Measurements from ENCODE around the gene SNAPC1. TPM values are rescaled to one million over a fixed set of nuclear protein-coding genes. Genes with fewer than 3 reads are reported as not detected.

The SNAPC1 gene
- total RNA-seq, 1 experiment from 2014 or later = 8.6 TPM

GRCh38 chr14:61812347-61813095 lies 50.3 kb downstream of the SNAPC1 start, which contains the start of gene SYT16:
SYT16 (plus strand) TSS chr14:61812703.
- in situ Hi-C loops (cut with HindIII; ENCODE audit: low pct_unique_long_range_greater_than_20kb, low sequenced_read_pairs) (no loop called here), intact Hi-C loops (cut with micrococcal nuclease; ENCODE audit: unreplicated experiment) (no loop called here)
- Histone ChIP-seq H3K27me3 (ENCODE audit: control insufficient read depth, insufficient read depth, low read length) (peaks cover 6% of the 10 kb centered on the region), H3K27ac (ENCODE audit: low read length) (no peak within 1 kb of the TSS), H3K9me3 (ENCODE audit: control insufficient read depth, insufficient read depth, low read depth, low read length) (no peaks in the 10 kb centered on the region), H3K36me3 (ENCODE audit: control insufficient read depth, insufficient read depth, low read length) (no peaks in the 10 kb centered on the region), H3K4me3 (ENCODE audit: low read depth in 2 of 2, low read length in 2 of 2) (peak within 1 kb of the TSS; percentile 33 to 39), H3K4me1 (ENCODE audit: control insufficient read depth, insufficient read depth, low read length) (no peaks in the 10 kb centered on the region)
- ATAC-seq = peak; percentile 73
- ChIA-PET POLR2A (no interaction called here), CTCF (no interaction called here)
- no TSS peak for BruUV-seq (replicated peaks)
- TF ChIP-seq, protein P1, sequence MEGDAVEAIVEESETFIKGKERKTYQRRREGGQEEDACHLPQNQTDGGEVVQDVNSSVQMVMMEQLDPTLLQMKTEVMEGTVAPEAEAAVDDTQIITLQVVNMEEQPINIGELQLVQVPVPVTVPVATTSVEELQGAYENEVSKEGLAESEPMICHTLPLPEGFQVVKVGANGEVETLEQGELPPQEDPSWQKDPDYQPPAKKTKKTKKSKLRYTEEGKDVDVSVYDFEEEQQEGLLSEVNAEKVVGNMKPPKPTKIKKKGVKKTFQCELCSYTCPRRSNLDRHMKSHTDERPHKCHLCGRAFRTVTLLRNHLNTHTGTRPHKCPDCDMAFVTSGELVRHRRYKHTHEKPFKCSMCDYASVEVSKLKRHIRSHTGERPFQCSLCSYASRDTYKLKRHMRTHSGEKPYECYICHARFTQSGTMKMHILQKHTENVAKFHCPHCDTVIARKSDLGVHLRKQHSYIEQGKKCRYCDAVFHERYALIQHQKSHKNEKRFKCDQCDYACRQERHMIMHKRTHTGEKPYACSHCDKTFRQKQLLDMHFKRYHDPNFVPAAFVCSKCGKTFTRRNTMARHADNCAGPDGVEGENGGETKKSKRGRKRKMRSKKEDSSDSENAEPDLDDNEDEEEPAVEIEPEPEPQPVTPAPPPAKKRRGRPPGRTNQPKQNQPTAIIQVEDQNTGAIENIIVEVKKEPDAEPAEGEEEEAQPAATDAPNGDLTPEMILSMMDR (IDR thresholded peaks at IDR 0.05) = no peak
- TF ChIP-seq REST (IDR thresholded peaks at IDR 0.05; ENCODE audit: insufficient read depth in 1 of 2, low read depth in 2 of 2, low read length in 1 of 2) = no peak
- no peak for DNase-seq (ENCODE audit: low read depth, low spot score)

DNA sequence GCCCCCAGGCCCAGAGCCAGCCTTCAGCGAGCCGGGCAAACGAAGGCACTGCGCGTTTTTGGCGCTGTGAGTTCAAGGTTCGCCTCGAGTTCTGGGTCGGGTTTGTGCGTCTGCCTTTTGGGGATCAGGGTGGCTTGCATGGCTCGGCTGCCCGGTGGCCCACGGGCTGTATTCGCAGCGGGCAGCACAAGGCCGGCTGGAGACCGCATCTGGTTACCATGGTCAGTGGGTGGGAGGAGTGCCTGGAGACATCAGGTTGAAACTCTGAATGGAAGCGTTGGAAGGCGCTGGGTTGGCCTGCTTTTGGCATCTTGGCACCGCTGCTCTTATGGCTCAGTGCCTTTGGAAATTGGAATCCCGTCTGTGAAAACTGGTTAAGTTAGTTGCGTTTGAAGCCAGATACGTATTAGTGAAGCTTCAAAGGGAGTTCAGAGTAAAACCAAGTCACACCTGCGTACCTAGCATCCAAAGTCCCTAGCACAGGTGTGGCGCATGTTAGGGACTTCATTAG lies 50.9 kb downstream of the SNAPC1 start:
- CTCF ChIA-PET = no interaction called here
- ATAC-seq = peak; percentile 51; the same call in 1 of the 2 replicates

GRCh38 chr14:61822458-61822857 lies 60.2 kb downstream of the SNAPC1 start:
- peaks cover 1% of the 10 kb centered on the region; the same call in 1 of the 2 replicates for H3K27me3 ChIP-seq (ENCODE audit: control insufficient read depth, insufficient read depth, low read length)
- ATAC-seq (no peak), DNase-seq (ENCODE audit: low read depth, low spot score) (no peak)
- CTCF ChIA-PET = no interaction called here
- no peak overlapping the region for H3K27ac ChIP-seq (ENCODE audit: low read length)
- intact Hi-C loops (cut with micrococcal nuclease; ENCODE audit: unreplicated experiment) (no loop called here), in situ Hi-C loops (cut with HindIII; ENCODE audit: low pct_unique_long_range_greater_than_20kb, low sequenced_read_pairs) (no loop called here)
- BruUV-seq (replicated peaks) = no TSS peak
- TF ChIP-seq, protein P1 (IDR thresholded peaks at IDR 0.05) = no peak
- TF ChIP-seq TCF7L2 (IDR thresholded peaks at IDR 0.05; ENCODE audit: low read depth, low read length) = no peak
- TF ChIP-seq REST (IDR thresholded peaks at IDR 0.05; ENCODE audit: insufficient read depth in 1 of 2, low read depth in 2 of 2, low read length in 1 of 2) = no peak
- no peak for TF ChIP-seq POLR2AphosphoS5 (IDR thresholded peaks at IDR 0.05; ENCODE audit: low read depth, low read length)
- TF ChIP-seq SIN3A (IDR thresholded peaks at IDR 0.05; ENCODE audit: borderline replicate concordance, insufficient read depth, low read depth, low read length) = no peak
- H3K9me3 ChIP-seq (ENCODE audit: control insufficient read depth, insufficient read depth, low read depth, low read length) = no peaks in the 10 kb centered on the region
- no peak overlapping the region for H3K4me3 ChIP-seq (ENCODE audit: low read depth in 2 of 2, low read length in 2 of 2)
- no peaks in the 10 kb centered on the region for H3K36me3 ChIP-seq (ENCODE audit: control insufficient read depth, insufficient read depth, low read length)
- no peaks in the 10 kb centered on the region for H3K4me1 ChIP-seq (ENCODE audit: control insufficient read depth, insufficient read depth, low read length)
- POLR2A ChIA-PET = no interaction called here

More for the DNA sequence above, 50.9 kb downstream of the SNAPC1 start:
- in situ Hi-C loops (cut with HindIII; ENCODE audit: low pct_unique_long_range_greater_than_20kb, low sequenced_read_pairs) (no loop called here), intact Hi-C loops (cut with micrococcal nuclease; ENCODE audit: unreplicated experiment) (no loop called here)
- Histone ChIP-seq H3K27ac (ENCODE audit: low read length) (no peak overlapping the region), H3K9me3 (ENCODE audit: control insufficient read depth, insufficient read depth, low read depth, low read length) (no peaks in the 10 kb centered on the region), H3K4me3 (ENCODE audit: low read depth in 2 of 2, low read length in 2 of 2) (peak overlapping the region; percentile 33 to 39), H3K36me3 (ENCODE audit: control insufficient read depth, insufficient read depth, low read length) (no peaks in the 10 kb centered on the region), H3K27me3 (ENCODE audit: control insufficient read depth, insufficient read depth, low read length) (peaks cover 7% of the 10 kb centered on the region), H3K4me1 (ENCODE audit: control insufficient read depth, insufficient read depth, low read length) (no peaks in the 10 kb centered on the region)
- BruUV-seq (replicated peaks) = no TSS peak
- POLR2A ChIA-PET = no interaction called here
- no peak for TF ChIP-seq SIN3A (IDR thresholded peaks at IDR 0.05; ENCODE audit: borderline replicate concordance, insufficient read depth, low read depth, low read length)
- DNase-seq (ENCODE audit: low read depth, low spot score) = no peak
